Neural cell (in vitro differentiated cells): ENCODE data around the gene ADRA1B. TPM values are rescaled to one million over a fixed set of nuclear protein-coding genes. Genes with fewer than 3 reads are reported as not detected.

Source experiments
- H2AFZ ChIP-seq: fragments of 200-600, 300-800 bp; sonication (generic), shearing (Covaris generic); 2 replicates; pipeline ENCODE4 v1.6.0; 2014; ENCODE audit warnings: low read depth, mild to moderate bottlenecking, antibody characterized with exemption, low read length, moderate library complexity
- H3F3A ChIP-seq: fragments of 200-600 bp; shearing (Covaris generic); 2 replicates; pipeline ENCODE4 v1.6.1; 2016; ENCODE audit warnings: mild to moderate bottlenecking, moderate library complexity, mixed read lengths, antibody characterized with exemption, low read length; ENCODE audit not compliant: insufficient read depth, poor library complexity, severe bottlenecking
- H3K27ac ChIP-seq: fragments of 200-600, 300-800 bp; sonication (generic), shearing (Covaris generic); 2 replicates; pipeline ENCODE4 v1.5.1; 2014; ENCODE audit warnings: mild to moderate bottlenecking, low read length, moderate library complexity
- H3K27me3 ChIP-seq: fragments of 300-800, 200-600 bp; sonication (generic), shearing (Covaris generic); 2 replicates; pipeline ENCODE4 v1.6.0; 2014; ENCODE audit warnings: mild to moderate bottlenecking, low read depth, low read length, moderate library complexity; ENCODE audit not compliant: insufficient read depth
- H3K36me3 ChIP-seq: fragments of 300-800, 200-600 bp; sonication (generic), shearing (Covaris generic); 2 replicates; pipeline ENCODE4 v1.5.1; 2014; ENCODE audit warnings: mild to moderate bottlenecking, antibody characterized with exemption, low read length, moderate library complexity; ENCODE audit not compliant: insufficient read depth
- H3K4me2 ChIP-seq: fragments of 300-800, 200-600 bp; sonication (generic), shearing (Covaris generic); 2 replicates; pipeline ENCODE4 v1.6.0; 2014; ENCODE audit warnings: mild to moderate bottlenecking, low read length
- H3K4me3 ChIP-seq: fragments of 300-800, 200-600 bp; sonication (generic), shearing (Covaris generic); 2 replicates; pipeline ENCODE4 v1.5.1; 2014; ENCODE audit warnings: mild to moderate bottlenecking, low read length, moderate library complexity
- H3K79me2 ChIP-seq: fragments of 200-600 bp; shearing (Covaris generic); replicated peaks from 2 replicates; pipeline ENCODE4 v1.6.0; 2014; ENCODE audit warnings: mild to moderate bottlenecking, low read length, moderate library complexity; ENCODE audit not compliant: insufficient read depth
- H3K9ac ChIP-seq: fragments of 300-800, 200-600 bp; sonication (generic), shearing (Covaris generic); 2 replicates; pipeline ENCODE4 v1.6.1; 2016; ENCODE audit warnings: mild to moderate bottlenecking, low read length, mixed read lengths
- H3K9me2 ChIP-seq: fragments of 200-600 bp; shearing (Covaris generic); 2 replicates; pipeline ENCODE4 v1.6.1; 2016; ENCODE audit warnings: mild to moderate bottlenecking, low read length, mixed read lengths; ENCODE audit not compliant: insufficient read depth
- H3K9me3 ChIP-seq: fragments of 200-600, 300-800 bp; sonication (generic), shearing (Covaris generic); 2 replicates; pipeline ENCODE4 v1.6.1; 2016; ENCODE audit warnings: mild to moderate bottlenecking, mixed run types, low read length, moderate library complexity, mixed read lengths
- H4K20me1 ChIP-seq: fragments of 200-600 bp; shearing (Covaris generic); 2 replicates; pipeline ENCODE4 v1.6.1; 2016; ENCODE audit warnings: mild to moderate bottlenecking, mixed run types; ENCODE audit not compliant: insufficient read depth
- EP300 ChIP-seq: fragments of 450-650 bp; conservative IDR thresholded peaks from 2 replicates; pipeline ENCODE4 v1.6.1; 2014; ENCODE audit warnings: antibody characterized with exemption, mild to moderate bottlenecking, moderate library complexity; ENCODE audit not compliant: poor library complexity, severe bottlenecking
- EZH2 ChIP-seq: fragments of 200-600, 300-800 bp; shearing (Covaris generic), sonication (generic); IDR thresholded peaks from 2 replicates; pipeline ENCODE4 v1.6.1; 2014; ENCODE audit warnings: antibody characterized with exemption, low read length, borderline replicate concordance, mild to moderate bottlenecking; ENCODE audit not compliant: insufficient read depth, poor library complexity, severe bottlenecking
- MXI1 ChIP-seq: fragments of 450-650 bp; conservative IDR thresholded peaks from 2 replicates; pipeline ENCODE4 v1.6.1; 2014; ENCODE audit warnings: antibody characterized with exemption, mild to moderate bottlenecking; ENCODE audit not compliant: poor library complexity, severe bottlenecking
- POLR2AphosphoS5 ChIP-seq: IDR thresholded peaks from 2 replicates; pipeline ENCODE4 v1.6.1; 2012
- RAD21 ChIP-seq: fragments of 450-650 bp; conservative IDR thresholded peaks from 2 replicates; pipeline ENCODE4 v1.6.1; 2014; ENCODE audit warnings: antibody characterized with exemption, mild to moderate bottlenecking, moderate library complexity
- SMC3 ChIP-seq: fragments of 450-650 bp; conservative IDR thresholded peaks from 2 replicates; pipeline ENCODE4 v1.6.1; 2014; ENCODE audit warnings: antibody characterized with exemption, mild to moderate bottlenecking, moderate library complexity; ENCODE audit not compliant: poor library complexity
- TAF1 ChIP-seq: IDR thresholded peaks from 2 replicates; pipeline ENCODE4 v1.6.1; 2012; ENCODE audit warnings: low read depth
- polyA minus RNA-seq: library from RNA; depleted of rRNA, polyadenylated mRNA; stranded (reverse); fragments of >200 nt; gene quantifications from 2 replicates; pipeline ENCODE4 v1.2.3, GENCODE V29; 2014
- polyA plus RNA-seq: library from polyadenylated mRNA; depleted of rRNA; stranded (reverse); fragments of >200 nt; gene quantifications from 2 replicates; pipeline ENCODE4 v1.2.3, GENCODE V29; 2014
- TF ChIP-seq, protein P1 (sequence below): fragments of 450-650 bp; IDR thresholded peaks from 2 replicates; pipeline ENCODE4 v1.5.1; 2014; ENCODE audit warnings: antibody characterized with exemption, mild to moderate bottlenecking, moderate library complexity; ENCODE audit not compliant: poor library complexity, severe bottlenecking
- TF ChIP-seq, protein P2 (sequence below): IDR thresholded peaks from 2 replicates; pipeline ENCODE4 v1.6.1; 2012; ENCODE audit warnings: borderline replicate concordance

ADRA1B gene
- polyA plus RNA-seq = 1.1 and 1.4 TPM in 2 replicates
- polyA minus RNA-seq = 1.5 and 2.1 TPM in 2 replicates

DNA sequence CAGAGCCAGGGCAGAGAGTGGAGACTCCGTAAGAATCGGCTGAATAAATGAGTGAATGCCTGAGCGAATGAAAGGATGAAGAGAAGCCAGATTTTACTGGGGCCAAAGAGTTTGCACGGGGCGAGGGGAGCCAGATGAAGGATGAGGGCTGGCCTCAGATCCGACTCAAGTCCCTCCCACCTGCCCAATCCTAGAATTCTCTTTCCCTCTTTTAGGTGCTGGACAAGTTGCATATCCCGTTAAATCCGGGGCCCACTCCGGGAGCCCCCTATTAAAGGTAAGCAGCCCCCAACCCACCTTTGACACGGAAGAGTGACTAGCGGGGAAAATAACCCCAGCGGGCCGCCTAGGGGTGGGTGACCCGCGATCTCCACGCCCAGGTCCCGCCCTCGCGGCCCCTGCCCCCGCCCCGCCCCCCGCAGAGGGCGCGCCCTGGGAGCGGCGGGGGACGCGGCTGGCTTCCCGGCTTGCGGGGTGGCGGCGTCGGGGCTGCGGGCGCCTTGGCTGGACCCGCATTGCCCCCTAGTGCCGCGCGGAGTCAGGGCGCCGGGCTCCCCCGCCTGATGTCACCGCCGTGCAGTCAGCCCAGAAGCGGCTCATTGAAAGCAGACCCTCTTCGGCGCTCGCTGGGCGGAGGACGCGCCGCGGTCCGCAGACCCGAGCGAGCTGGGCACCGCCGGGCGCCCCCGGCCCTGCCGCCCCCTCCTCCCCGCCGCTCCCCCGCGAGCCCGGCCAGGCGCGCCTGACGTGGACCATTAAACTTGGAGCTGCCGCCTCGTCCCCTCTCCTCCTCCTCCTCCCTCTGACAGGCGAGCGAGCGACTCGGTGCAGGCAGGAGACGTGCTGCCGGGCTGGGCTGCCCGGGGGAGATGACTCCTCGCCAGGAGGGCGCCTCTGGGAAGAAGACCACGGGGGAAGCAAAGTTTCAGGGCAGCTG lies at the start of gene ADRA1B:
ADRA1B (plus strand) TSS at position 579 of the 937 bp plus-strand sequence. CDS start 424 bp downstream, outside the sequence.
- Histone ChIP-seq H3K79me2 (no peaks in the 10 kb centered on the region), H2AFZ (no peak within 1 kb of the TSS), H3K27ac (no peak within 1 kb of the TSS), H3K9me3 (no peaks in the 10 kb centered on the region), H3K36me3 (no peaks in the 10 kb centered on the region), H3F3A (no peaks in the 10 kb centered on the region), H3K4me2 (no peak within 1 kb of the TSS), H3K4me3 (peak within 1 kb of the TSS; percentile 61), H3K27me3 (peaks cover 17% of the 10 kb centered on the region), H3K9me2 (no peaks in the 10 kb centered on the region), H4K20me1 (no peaks in the 10 kb centered on the region), H3K9ac (peak within 1 kb of the TSS; percentile 38)
- no peak for TF ChIP-seq EP300
- TF ChIP-seq, protein P1, sequence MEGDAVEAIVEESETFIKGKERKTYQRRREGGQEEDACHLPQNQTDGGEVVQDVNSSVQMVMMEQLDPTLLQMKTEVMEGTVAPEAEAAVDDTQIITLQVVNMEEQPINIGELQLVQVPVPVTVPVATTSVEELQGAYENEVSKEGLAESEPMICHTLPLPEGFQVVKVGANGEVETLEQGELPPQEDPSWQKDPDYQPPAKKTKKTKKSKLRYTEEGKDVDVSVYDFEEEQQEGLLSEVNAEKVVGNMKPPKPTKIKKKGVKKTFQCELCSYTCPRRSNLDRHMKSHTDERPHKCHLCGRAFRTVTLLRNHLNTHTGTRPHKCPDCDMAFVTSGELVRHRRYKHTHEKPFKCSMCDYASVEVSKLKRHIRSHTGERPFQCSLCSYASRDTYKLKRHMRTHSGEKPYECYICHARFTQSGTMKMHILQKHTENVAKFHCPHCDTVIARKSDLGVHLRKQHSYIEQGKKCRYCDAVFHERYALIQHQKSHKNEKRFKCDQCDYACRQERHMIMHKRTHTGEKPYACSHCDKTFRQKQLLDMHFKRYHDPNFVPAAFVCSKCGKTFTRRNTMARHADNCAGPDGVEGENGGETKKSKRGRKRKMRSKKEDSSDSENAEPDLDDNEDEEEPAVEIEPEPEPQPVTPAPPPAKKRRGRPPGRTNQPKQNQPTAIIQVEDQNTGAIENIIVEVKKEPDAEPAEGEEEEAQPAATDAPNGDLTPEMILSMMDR = peak; percentile 60
- TF ChIP-seq, protein P2, sequence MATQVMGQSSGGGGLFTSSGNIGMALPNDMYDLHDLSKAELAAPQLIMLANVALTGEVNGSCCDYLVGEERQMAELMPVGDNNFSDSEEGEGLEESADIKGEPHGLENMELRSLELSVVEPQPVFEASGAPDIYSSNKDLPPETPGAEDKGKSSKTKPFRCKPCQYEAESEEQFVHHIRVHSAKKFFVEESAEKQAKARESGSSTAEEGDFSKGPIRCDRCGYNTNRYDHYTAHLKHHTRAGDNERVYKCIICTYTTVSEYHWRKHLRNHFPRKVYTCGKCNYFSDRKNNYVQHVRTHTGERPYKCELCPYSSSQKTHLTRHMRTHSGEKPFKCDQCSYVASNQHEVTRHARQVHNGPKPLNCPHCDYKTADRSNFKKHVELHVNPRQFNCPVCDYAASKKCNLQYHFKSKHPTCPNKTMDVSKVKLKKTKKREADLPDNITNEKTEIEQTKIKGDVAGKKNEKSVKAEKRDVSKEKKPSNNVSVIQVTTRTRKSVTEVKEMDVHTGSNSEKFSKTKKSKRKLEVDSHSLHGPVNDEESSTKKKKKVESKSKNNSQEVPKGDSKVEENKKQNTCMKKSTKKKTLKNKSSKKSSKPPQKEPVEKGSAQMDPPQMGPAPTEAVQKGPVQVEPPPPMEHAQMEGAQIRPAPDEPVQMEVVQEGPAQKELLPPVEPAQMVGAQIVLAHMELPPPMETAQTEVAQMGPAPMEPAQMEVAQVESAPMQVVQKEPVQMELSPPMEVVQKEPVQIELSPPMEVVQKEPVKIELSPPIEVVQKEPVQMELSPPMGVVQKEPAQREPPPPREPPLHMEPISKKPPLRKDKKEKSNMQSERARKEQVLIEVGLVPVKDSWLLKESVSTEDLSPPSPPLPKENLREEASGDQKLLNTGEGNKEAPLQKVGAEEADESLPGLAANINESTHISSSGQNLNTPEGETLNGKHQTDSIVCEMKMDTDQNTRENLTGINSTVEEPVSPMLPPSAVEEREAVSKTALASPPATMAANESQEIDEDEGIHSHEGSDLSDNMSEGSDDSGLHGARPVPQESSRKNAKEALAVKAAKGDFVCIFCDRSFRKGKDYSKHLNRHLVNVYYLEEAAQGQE = no peak
- TF ChIP-seq POLR2AphosphoS5 = no peak
- TF ChIP-seq MXI1 = no peak
- no peak for TF ChIP-seq EZH2
- TF ChIP-seq SMC3 = peak; percentile 70
- TF ChIP-seq RAD21 = peak; percentile 74

DNA sequence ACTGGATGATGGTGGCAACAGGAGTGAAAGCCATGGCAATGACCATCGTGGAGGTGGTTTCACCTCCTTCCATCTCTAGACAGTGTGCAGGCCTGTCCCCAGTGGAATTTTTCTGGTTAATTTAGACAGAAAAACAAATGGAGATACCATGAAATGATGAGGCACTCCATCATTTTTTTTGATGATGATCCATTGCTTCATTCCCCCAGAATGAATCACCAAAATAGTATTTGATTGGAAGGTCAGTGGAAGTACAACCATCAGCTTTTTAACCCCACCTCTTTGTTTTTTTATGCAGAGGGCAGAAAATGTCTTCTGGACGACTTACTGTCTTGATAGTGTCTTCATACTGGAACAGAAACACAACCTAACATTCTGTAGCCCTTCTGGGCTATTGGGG lies 42.6 kb upstream of the ADRA1B start:
- Histone ChIP-seq H2AFZ (no peak overlapping the region), H3K4me2 (no peak overlapping the region), H3F3A (no peaks in the 10 kb centered on the region), H3K27ac (no peak overlapping the region), H3K9ac (no peak overlapping the region), H3K36me3 (no peaks in the 10 kb centered on the region), H3K79me2 (no peaks in the 10 kb centered on the region), H3K9me3 (no peaks in the 10 kb centered on the region), H3K9me2 (no peaks in the 10 kb centered on the region), H4K20me1 (no peaks in the 10 kb centered on the region), H3K4me3 (no peak overlapping the region), H3K27me3 (no peaks in the 10 kb centered on the region)
- TF ChIP-seq, protein P1 = no peak
- no peak for TF ChIP-seq SMC3
- no peak for TF ChIP-seq EZH2
- TF ChIP-seq MXI1 = no peak
- TF ChIP-seq TAF1 = no peak
- no peak for TF ChIP-seq POLR2AphosphoS5
- TF ChIP-seq, protein P2 = no peak
- TF ChIP-seq EP300 = no peak
